ENCODE data around the gene UGT3A2. TPM values are rescaled to one million over a fixed set of nuclear protein-coding genes. Genes with fewer than 3 reads are reported as not detected.

The UGT3A2 gene
- total RNA-seq, 4 donors from 2014 or later, result not detected

DNA sequence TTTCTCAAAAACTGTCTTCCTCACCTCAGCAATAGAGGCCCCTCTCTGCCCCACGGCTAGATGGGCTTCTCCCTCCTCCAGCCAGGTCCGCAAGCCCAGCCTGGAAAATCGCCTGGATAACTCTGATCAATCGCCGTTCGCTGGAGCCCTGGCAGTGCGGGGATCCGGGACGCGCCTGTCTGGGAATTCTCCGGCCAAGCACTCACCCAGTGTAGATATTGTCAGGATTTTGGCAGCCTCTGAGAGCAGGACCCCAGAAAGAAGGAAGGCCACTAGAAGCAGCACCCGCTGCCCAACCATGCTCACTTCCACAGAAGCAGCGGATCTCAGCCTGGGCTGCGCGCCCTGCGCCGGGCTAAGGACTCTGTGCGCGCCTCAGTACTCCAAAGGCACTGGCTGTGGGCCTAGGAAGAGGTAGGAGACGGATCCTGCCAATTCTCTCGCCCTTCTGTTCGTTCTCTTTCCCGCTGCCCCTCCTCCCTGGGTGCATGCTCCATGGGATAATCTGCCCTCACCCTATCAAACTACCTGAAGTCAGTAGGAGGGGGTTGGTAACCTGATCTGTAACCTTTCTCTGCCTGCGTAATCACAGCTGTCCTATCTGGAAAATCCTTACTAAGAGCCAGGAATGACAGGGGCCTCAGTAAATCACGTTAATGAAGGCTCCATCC lies 75.6 kb downstream of the UGT3A2 start, which contains the start of gene UGT3A1:
UGT3A1 (minus strand) TSS at position 450 of the 671 bp plus-strand sequence; CDS start at position 300, 150 bp downstream.
- no peaks in the 10 kb centered on the region for H3K4me1 ChIP-seq
- TF ChIP-seq POLR2A (IDR thresholded peaks at IDR 0.05) (no peak), CTCF (IDR thresholded peaks at IDR 0.05) (no peak)
- intact Hi-C loops (cut with DNase I; ENCODE audit: low total_unique reads), result no loop called here
- no peak within 1 kb of the TSS for H3K27ac ChIP-seq
- H3K27me3 ChIP-seq, result no peaks in the 10 kb centered on the region
- DNase-seq, result no peak
- H3K36me3 ChIP-seq, result no peaks in the 10 kb centered on the region
- no peaks in the 10 kb centered on the region for H3K9me3 ChIP-seq
- no peak within 1 kb of the TSS for H3K4me3 ChIP-seq

- no peaks in the 10 kb centered on the region for H3K9me3 ChIP-seq
- no peak for TF ChIP-seq CTCF (IDR thresholded peaks at IDR 0.05)
- no peak for TF ChIP-seq POLR2A (IDR thresholded peaks at IDR 0.05)
- DNase-seq, result no peak
- no peaks in the 10 kb centered on the region for H3K4me1 ChIP-seq
- no peak overlapping the region for H3K4me3 ChIP-seq
- H3K27ac ChIP-seq, result no peak overlapping the region
- intact Hi-C loops (cut with DNase I; ENCODE audit: low total_unique reads), result no loop called here
- no peaks in the 10 kb centered on the region for H3K27me3 ChIP-seq
- H3K36me3 ChIP-seq, result no peaks in the 10 kb centered on the region
Measured at GRCh38 chr5:35990520-35990919, 76.2 kb downstream of the UGT3A2 start.

GRCh38 chr5:35988529-35988928 lies 78.2 kb downstream of the UGT3A2 start:
- H3K4me1 ChIP-seq, result no peaks in the 10 kb centered on the region
- no peak for TF ChIP-seq POLR2A (IDR thresholded peaks at IDR 0.05)
- TF ChIP-seq CTCF (IDR thresholded peaks at IDR 0.05), result no peak
- H3K9me3 ChIP-seq, result no peaks in the 10 kb centered on the region
- no peaks in the 10 kb centered on the region for H3K27me3 ChIP-seq
- intact Hi-C loops (cut with DNase I; ENCODE audit: low total_unique reads), result no loop called here
- no peak overlapping the region for H3K4me3 ChIP-seq
- H3K27ac ChIP-seq, result no peak overlapping the region
- DNase-seq, result no peak
- no peaks in the 10 kb centered on the region for H3K36me3 ChIP-seq

- Histone ChIP-seq H3K9me3 (no peaks in the 10 kb centered on the region), H3K4me1 (no peaks in the 10 kb centered on the region), H3K4me3 (no peak overlapping the region), H3K27ac (no peak overlapping the region), H3K36me3 (no peaks in the 10 kb centered on the region), H3K27me3 (no peaks in the 10 kb centered on the region)
- TF ChIP-seq CTCF (IDR thresholded peaks at IDR 0.05), result no peak
- no peak for TF ChIP-seq POLR2A (IDR thresholded peaks at IDR 0.05)
- intact Hi-C loops (cut with DNase I; ENCODE audit: low total_unique reads), result no loop called here
- no peak for DNase-seq
Measured at GRCh38 chr5:35987776-35988175, 78.9 kb downstream of the UGT3A2 start.

Small RNAs within 50 kb of the gene (small RNA-seq; reads per million reads assigned to genes)
- gene AC016612.1, result not detected

Other genes with a start within 250 kb of the UGT3A2 start
- 1 to 10 TPM; 1.3 to 5.4 (median 3.8) TPM for gene IL7R, start 210.0 kb downstream of the UGT3A2 start, total RNA-seq
- gene CAPSL, start 128.3 kb downstream of the UGT3A2 start, total RNA-seq, result 1 to 10 TPM in 2 of 4 donors, not detected in 2; 1.5 to 7.7 TPM
- not detected for gene UGT3A1, start 75.5 kb downstream of the UGT3A2 start, total RNA-seq
- 10 to 100 TPM in 2 of 4 donors, 1 to 10 TPM in 2; 2.3 to 17.9 (median 8.0) TPM for gene LMBRD2, start 85.0 kb upstream of the UGT3A2 start, total RNA-seq
- 10 to 100 TPM in 2 of 4 donors, 1 to 10 TPM in 2; 2.3 to 56.8 (median 9.5) TPM for gene SKP2, start 85.2 kb upstream of the UGT3A2 start, total RNA-seq
- 10 to 100 TPM; 19.2 to 74.7 (median 24.9) TPM for gene NADK2, start 175.0 kb upstream of the UGT3A2 start, total RNA-seq
- 1 to 10 TPM in 2 of 4 donors, under 1 TPM in 2; 0.51 to 4.0 (median 1.0) TPM for gene RANBP3L, start 235.0 kb upstream of the UGT3A2 start, total RNA-seq